GM19455 (cell line): Measurements from ENCODE around the gene FAM43B.

ENCODE experiments used
- ATAC-seq: cut with Tn5 transposase; IDR thresholded peaks from one replicate; pipeline ENCODE4 v1.9.1; 2021; ENCODE audit not compliant: unreplicated experiment

Gene FAM43B

DNA sequence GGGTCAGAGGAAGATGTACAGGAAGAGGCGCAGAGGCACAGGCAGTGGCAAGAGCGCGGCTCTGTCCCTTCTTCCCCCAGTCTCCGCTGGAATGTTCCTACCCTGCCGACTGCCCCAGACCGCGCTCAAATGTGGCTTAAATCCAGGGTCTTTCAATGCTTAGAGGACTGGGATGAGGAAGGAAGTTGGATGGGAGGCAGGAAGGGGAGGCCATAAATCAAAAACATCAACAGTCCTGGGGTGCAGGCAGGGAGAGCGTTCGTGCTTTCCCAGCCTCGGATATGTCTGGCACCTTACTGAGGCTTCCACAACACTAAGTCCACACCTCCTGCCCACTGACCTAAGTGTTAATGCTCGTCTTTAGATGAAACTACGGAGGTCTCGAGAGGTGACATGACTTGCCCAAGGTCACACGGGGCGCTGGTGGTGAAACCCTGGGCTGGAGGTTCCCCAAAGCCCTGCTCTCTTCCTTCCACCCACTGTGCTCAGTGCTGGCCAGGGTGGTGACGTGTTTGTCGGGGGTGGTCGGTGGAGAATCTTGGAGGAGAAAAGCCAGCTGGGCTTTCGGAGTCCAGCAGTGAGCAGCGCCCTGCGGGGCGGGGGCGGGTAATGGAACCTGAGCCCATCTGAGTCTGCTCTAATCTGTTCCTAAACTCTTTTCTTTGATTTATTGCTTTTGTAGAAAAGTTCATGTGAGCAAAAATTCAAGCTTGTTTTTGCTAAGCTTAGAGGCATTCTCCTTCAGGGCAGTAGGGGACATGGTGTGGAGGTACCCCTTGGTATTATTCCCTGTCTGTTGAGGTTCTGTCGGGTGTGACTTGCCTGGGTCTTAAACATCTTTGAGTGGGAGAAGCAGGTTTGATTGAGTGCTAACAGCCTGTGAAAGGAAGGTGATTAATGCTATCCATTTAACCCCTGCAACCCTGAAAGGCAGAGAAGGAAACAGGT lies 37.2 kb downstream of the FAM43B start:
- no peak for ATAC-seq

DNA sequence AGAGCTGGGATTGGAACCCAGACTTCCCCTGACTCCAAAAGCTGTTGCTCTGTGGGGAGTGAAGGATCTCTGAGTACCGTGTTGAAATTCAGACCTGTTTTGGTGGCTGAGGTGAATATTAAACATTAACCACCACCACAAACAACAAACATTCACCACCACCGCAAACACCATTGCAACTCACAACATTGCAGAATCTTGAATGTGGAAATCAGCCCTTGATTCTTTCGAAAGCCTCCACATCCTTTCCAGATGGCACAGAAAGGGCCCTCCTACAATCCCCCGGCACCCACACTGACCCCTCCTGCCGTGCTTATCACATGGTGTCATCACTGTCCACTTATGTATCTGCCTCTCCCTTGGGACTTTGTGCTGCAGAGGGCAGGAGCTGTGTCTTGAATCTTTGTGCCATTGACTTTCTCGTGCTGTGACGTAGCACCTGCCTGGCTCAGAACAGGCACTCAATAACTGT lies 38.0 kb downstream of the FAM43B start:
- ATAC-seq, result no peak

DNA sequence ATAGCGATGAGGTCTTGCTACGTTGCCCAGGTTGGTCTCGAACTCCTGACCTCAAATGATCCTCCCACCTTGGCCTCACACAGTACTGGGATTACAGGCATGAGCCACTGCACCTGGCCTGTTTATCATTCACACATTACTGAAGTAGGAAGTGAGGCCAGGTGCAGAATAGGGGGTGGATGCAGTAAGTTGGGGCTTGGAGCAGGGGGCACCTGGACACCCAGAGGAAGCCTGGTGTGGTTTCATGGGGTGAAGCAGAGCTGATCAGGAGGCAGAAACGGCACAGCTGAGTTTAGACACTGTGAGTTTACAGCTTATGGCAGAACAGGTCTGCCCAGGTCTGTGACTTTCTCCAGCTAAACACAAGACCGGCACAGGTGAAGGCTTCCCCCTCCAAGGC lies 41.4 kb downstream of the FAM43B start:
- ATAC-seq, result no peak

DNA sequence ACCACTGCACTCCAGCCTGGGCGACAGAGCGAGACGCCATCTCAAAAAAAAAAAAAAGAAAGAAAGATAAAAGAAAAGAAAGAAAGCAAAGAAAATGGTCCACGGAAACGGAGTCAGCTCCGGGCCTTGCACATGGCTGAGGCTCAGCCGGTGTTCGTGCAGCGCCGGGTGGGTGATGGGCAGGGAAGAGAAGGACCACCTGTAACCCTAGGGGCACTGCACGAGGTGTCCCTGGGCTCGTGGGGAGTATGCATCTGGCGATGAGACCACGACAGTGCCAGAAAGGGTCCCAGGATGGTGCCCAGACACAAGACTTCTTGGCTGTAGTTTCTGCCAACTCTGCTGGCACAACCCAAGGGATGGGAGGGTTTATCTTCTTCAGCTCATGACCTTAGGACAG lies 42.4 kb downstream of the FAM43B start:
- ATAC-seq, result no peak

DNA sequence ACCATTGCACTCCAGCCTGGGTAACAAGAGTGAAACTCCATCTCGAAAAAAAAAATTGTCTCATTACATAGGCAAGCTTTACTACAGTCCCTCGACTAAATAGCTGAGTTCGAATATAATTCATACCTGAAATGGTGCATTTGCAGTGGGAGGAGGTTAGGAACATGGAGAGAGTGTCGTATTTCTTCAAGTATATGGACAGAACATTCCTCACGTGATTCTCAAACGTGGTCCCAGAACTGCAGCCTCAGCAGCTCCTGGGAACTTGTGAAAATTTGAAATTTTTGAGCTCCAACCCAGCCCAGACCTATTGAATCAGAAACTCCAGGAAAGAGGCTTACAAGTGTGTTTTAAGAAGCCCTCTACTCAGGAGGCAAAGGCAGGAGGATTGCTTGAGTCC lies 43.7 kb downstream of the FAM43B start:
- no peak for ATAC-seq

DNA sequence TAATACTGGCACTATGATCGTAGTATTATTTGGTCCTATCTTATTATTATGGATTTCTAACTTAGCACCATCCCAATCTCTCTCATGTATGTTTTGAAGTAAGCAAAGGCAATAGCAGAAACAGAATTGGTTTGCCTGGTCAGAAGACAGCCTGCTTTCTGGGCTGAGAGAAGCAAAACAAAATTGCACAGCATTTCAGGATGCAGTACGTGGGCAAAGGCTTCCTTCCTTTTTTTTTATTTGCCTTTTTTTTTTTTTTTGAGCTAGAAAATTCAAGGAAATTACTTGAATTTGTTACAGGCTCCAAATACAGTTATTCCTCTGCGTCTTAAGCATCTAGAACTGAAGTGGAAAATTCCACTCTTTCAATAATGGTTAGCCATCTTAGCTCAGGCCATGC lies 45.3 kb downstream of the FAM43B start:
- ATAC-seq, result no peak

DNA sequence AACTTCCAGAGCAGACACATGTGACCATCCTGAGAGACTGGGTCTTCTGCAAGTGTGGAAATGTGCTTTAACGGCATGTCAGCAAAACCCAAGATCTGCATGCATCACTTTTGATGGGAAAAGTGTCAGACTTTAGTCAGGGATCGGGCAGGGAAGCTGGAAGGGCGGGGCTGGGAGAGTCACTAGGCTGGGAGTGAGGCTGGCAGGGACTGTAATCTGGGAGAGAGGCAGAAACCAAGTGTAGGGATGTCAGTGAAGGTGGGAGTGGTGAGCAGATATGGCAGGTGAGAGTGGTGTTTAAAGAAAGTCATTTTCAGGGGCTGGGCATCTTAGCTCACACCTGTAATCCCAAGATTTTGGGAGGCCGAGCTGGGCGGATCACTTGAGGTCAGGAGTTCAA lies 47.8 kb downstream of the FAM43B start:
- ATAC-seq, result no peak

DNA sequence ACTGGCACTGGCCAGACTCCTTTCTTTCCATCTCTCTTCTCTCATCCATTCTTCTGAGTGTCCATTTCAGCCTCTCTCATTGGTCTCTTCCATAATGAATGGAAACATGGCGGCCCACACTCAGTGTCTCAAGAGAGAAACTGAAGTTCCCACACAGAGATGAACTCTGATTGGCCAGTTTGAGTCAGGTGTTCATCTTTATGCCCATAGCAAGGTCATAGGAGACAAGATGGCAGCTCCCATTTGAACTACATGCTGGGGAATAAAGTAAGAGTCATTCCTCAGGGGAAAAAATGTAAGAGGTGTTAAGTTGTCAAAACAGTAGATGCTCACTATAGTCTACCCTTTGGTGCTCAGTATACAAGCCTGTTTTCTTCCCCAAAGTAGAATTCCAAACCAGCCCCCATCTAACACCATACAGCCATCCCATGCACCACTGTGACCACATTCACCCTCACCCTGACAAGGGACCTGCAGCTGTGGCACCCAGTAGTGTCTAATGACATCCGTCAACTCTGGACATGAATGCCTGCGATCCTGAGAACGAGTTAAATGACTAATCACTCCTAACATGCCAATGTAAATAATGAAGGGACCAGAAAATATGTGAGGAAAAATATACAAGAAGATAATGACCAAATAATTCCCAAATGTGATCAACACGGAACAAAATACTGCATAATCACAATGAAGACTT lies 48.9 kb downstream of the FAM43B start:
- ATAC-seq, result no peak

DNA sequence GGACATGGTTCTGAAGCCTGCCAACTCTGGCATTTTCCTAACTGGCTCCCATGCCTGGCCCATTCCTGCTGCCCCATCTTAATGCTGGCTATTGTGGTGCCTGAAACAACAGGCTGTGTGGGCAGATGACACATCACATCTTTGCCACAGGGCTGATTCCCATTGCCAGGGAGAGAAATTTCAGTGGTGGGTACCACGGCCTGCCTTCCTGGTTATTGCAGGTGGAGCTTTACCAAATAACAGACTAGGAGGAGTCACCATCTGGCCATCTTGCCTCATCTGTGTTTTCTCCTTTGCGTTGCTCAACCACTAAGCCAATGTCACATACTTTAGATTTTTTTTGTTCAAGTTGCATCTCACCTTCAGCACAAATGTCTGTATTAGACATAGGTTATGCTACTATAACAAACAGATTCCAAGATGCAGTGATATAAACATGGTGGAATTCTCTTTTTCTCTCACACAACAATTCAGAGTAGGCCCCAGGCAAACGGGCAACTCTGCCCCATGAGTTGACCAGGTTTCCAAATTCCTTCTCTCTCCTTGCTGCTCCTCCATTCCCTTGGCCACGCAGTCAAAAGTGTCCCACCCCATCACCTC lies 50.6 kb downstream of the FAM43B start:
- ATAC-seq, result no peak

DNA sequence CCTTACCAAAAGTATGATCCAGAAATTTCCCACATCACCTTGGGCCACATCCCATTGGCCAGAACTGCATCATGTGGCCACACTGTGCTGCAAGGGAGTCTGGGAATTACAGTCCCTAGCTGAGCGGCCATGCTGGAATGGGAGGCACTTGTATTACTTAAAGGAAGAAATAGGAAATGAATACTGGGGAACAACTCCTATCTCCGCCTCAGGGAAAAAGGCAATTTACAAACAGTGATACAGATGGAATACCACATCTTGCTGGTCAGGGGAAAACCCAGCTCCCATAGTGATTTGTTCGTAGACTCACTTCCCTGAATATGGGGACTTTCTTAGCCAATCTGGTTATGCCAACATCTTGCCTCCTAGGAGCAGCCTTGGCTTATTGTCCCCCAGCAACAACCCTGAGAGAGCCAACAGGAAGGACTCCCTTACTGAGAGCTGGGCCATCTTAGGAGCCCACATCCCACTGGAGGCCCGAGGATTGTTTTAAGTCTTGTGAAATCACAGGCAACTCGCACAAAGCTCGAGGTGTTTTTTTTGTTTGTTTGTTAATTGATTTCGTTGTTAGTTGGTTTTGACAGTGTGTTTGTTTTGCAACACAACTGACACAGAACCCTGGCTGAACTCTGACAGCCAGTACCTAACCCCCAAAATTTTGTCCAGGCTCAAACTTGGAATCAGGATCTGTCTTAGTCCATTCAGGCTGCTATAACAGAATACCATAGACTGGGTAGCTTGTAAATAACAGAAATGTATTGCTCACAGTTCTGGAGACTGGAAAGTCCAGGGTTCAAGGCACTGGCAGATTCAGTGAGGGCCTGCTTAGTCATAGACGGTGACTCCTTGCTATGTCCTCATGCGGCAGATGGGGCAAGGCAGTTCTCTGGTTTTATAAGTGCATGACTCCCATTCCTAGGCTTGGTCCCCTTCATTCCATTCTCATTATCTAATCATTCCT lies 51.4 kb downstream of the FAM43B start:
- ATAC-seq, result no peak
